Memory B cell (primary cell): Measurements from ENCODE around the gene BMS1.

Experiments
- ATAC-seq: fragments of 150-1000 bp; cut with Tn5 transposase; 2 replicates; pipeline ENCODE4 v1.10.0; 2021; ENCODE audit warnings: low read depth, mild to moderate bottlenecking, moderate library complexity
- DNase-seq, 2 donors: peaks; one replicate each; pipeline ENCODE4 v3.0.0; 2022; ENCODE audit warnings: low spot score in 2 of 2
- H3K27ac Mint-ChIP-seq: one replicate; pipeline ENCODE4 v1.8.0; 2022; ENCODE audit warnings: mild to moderate bottlenecking, moderate library complexity, mixed read lengths
- H3K27me3 Mint-ChIP-seq: one replicate; pipeline ENCODE4 v1.8.0; 2022; ENCODE audit warnings: mixed read lengths
- H3K36me3 Mint-ChIP-seq: one replicate; pipeline ENCODE4 v1.8.0; 2022; ENCODE audit warnings: mild to moderate bottlenecking, mixed read lengths
- H3K4me1 Mint-ChIP-seq: one replicate; pipeline ENCODE4 v1.8.0; 2022; ENCODE audit warnings: mixed read lengths
- H3K4me3 Mint-ChIP-seq: one replicate; pipeline ENCODE4 v1.8.0; 2022; ENCODE audit warnings: mild to moderate bottlenecking, moderate library complexity, mixed read lengths
- H3K9me3 Mint-ChIP-seq: one replicate; pipeline ENCODE4 v1.8.0; 2022; ENCODE audit warnings: mixed read lengths

Gene BMS1

DNA sequence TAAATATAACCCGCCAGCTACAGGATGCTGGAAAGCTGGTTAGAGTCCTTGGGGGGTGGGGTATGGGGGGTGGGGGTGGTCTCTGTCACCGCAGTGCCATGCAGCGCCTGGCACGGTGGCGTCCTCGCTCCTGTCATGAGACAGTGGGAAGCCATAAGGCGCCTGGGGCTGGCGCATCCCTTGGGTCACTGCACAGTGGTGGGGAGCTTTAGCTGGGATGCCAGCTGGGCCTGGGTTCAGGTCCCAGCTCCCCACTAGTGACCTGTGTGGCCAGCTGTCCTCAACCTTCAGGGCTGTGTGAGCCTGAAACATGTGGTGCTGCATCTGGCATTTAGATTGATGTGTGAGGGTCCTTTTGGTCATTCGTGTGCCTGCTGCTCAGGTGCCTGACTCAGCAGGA lies 93.9 kb downstream of the BMS1 start:
- peaks cover 3% of the 10 kb centered on the region for H3K9me3 Mint-ChIP-seq
- ATAC-seq: no peak
- H3K27ac Mint-ChIP-seq: no peak overlapping the region
- no peak for DNase-seq
- H3K4me3 Mint-ChIP-seq: no peak overlapping the region
- no peaks in the 10 kb centered on the region for H3K4me1 Mint-ChIP-seq
- peaks cover 6% of the 10 kb centered on the region for H3K27me3 Mint-ChIP-seq
- no peaks in the 10 kb centered on the region for H3K36me3 Mint-ChIP-seq

DNA sequence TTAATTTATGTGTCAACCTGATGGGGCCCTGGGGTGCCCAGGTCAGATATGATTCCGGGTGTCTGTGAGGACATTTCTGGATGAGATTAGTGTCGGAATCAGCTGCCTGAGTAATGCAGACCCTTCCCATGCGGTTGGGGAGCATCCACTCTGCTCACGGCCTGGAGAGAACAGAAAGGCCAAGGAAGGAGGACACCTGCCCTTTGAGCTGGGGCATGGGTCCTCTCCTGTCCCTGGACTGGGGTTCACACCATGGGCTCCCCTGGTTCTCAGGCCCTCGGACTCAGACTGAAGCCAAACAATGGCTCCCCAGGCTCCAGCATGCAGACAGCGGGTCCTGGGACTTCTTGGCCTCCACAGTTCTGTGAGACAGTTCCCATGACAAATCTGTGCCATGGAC lies 94.3 kb downstream of the BMS1 start:
- no peaks in the 10 kb centered on the region for H3K36me3 Mint-ChIP-seq
- ATAC-seq: no peak
- no peak overlapping the region for H3K27ac Mint-ChIP-seq
- no peak for DNase-seq
- H3K4me1 Mint-ChIP-seq: no peaks in the 10 kb centered on the region
- H3K27me3 Mint-ChIP-seq: peaks cover 6% of the 10 kb centered on the region
- H3K4me3 Mint-ChIP-seq: no peak overlapping the region
- H3K9me3 Mint-ChIP-seq: peaks cover 4% of the 10 kb centered on the region

DNA sequence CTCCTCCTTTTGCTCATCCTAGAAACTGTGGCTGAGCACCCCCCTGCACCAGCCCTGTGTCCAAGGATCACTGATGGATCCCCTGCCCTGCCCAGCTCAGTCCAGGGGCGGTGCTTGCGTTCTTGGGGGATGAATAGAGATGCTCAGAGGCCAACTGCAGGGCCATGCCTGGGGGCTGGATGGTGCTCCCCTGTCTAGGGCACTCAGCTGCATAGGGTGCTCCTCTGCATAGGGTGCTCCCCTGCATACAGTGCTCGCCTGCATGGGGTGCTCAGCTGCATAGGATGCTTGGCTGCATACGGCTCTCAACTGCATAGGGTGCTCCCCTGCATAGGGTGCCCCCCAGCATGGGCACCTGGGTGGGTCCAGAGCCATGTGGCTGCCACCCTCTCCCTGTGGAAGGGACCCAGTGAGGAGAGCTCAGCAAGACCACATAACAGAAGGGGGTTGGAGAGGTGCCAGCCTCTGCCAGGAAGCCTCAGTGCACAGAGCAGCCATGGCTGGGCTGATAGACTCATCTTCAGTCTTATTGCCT lies 95.0 kb downstream of the BMS1 start:
- no peak overlapping the region for H3K27ac Mint-ChIP-seq
- no peak for ATAC-seq
- DNase-seq: no peak
- no peak overlapping the region for H3K4me3 Mint-ChIP-seq
- H3K9me3 Mint-ChIP-seq: peaks cover 9% of the 10 kb centered on the region
- no peaks in the 10 kb centered on the region for H3K36me3 Mint-ChIP-seq
- H3K27me3 Mint-ChIP-seq: peaks cover 4% of the 10 kb centered on the region
- no peaks in the 10 kb centered on the region for H3K4me1 Mint-ChIP-seq

DNA sequence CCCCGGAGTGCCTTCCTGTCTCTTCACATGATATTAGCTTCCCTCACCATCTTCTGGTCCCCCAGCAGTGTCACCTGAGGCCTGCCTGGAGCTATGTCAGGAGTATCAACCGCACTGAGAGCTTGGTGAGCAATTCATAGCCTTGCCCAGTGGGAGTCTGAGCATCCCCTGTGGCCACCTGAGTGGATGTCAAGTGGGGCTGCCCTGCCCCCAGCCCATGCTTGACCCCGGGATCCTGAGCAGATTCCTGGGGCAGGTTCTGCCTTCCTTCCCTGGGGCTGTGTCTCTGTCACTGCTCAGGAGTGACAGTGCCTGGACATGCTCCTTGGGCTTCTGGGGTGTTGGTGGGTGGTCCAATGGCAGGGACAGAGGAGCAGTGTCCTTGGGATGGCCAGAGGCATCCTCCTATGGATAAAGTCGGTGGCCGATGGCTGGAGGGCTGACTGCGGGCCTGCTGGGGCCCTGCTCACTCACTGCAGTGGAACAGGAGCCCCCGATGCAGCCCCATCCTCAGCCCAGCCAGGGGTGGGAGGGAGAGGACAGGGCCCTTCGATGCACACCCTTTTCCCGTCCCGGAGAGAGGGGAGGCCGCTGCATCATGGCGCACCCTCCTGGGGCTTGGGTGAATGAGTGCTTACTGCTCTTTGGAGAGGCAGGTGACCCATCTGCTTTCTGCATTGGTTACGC lies 95.7 kb downstream of the BMS1 start:
- Mint-ChIP-seq H3K27ac (no peak overlapping the region), H3K27me3 (peaks cover 4% of the 10 kb centered on the region), H3K4me1 (no peaks in the 10 kb centered on the region), H3K4me3 (no peak overlapping the region), H3K9me3 (peaks cover 10% of the 10 kb centered on the region), H3K36me3 (no peaks in the 10 kb centered on the region)
- DNase-seq (no peak), ATAC-seq (no peak)

DNA sequence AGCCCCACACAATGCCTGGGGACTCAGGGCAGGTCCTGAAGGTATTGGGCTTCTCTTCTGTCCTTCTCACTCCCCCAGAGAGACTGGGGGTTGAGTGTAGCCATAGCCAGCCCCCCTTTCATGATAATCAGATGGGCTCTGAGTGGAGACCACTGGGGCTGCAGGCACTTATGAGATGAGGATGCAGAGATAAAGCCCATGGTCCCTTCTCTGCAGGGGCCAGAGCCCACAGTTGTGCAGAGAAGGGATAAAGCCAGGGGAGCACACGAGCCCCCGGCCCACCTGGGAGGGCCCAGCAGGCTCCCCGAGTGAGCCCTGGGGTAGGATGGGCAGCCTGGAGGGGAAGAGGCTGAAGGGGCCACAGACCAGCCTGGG lies 96.2 kb downstream of the BMS1 start:
- ATAC-seq: no peak
- Mint-ChIP-seq H3K36me3 (no peaks in the 10 kb centered on the region), H3K4me3 (no peak overlapping the region), H3K4me1 (no peaks in the 10 kb centered on the region), H3K27ac (no peak overlapping the region), H3K9me3 (peaks cover 12% of the 10 kb centered on the region), H3K27me3 (peaks cover 4% of the 10 kb centered on the region)
- DNase-seq: no peak

DNA sequence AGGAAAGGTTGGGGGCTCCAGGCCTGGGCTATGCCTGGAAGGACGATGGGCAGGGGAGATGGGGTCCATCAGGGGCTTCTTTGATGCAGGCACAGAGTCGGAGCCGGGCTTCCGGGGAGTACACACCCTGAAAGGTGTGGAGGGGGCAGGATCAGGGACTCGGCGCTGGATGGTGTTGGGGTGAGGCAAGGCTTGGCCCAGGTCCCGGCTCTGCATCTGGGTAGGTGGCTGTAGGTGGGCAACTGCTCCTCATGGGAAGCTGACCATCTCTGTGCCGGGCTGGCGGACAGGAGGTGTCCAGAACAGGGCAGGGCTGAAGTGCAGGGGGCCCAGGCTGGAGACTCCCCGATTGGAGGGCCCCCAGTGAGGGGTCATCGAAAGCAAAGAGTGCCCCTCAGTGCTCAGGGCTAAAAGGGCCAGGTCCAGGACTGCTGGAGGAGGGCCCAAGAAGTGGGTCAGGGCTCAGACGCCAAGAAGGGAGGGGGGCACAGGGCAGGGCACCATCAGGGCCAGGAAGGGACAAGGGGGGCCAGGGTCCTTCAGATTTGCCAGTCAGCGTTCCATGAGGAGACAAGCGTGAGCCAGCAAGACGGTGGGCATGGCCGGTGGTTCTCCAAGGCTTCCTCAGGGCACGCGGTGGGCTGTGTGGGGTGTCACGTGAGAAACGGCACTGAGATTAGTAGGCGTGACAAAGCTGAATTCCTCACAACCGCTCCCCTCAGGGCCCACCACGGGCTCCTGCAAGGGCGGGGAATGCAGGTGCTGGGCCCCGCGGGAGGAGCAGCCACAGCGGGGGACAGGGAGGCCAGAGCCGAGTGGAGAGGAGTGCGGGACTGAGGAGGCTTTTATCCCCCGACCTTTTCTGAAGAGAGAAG lies 97.0 kb downstream of the BMS1 start:
- Mint-ChIP-seq H3K4me3 (no peak overlapping the region), H3K27me3 (peaks cover 4% of the 10 kb centered on the region), H3K4me1 (no peaks in the 10 kb centered on the region), H3K9me3 (peaks cover 13% of the 10 kb centered on the region), H3K36me3 (no peaks in the 10 kb centered on the region), H3K27ac (no peak overlapping the region)
- ATAC-seq (no peak), DNase-seq (no peak)

DNA sequence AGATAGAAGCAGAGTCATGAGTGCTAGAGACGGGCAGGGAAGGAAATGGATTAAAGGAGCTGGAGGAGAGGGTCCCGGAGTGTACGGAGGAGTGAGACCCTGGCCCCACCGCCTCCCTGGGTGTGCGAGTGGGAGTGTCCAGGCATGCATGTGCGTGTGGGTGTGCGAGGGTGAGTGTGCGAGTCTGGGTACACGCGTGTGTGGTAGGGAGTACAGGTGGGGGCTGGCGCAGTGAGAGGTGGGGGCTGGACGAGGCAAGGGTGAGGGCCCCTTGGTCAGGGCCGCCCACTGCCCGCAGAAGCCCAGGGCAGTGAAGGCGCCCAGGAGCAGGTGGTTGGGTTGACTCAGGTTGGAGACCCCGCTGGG lies 97.6 kb downstream of the BMS1 start:
- Mint-ChIP-seq H3K4me3 (no peak overlapping the region), H3K4me1 (no peaks in the 10 kb centered on the region), H3K36me3 (no peaks in the 10 kb centered on the region)

DNA sequence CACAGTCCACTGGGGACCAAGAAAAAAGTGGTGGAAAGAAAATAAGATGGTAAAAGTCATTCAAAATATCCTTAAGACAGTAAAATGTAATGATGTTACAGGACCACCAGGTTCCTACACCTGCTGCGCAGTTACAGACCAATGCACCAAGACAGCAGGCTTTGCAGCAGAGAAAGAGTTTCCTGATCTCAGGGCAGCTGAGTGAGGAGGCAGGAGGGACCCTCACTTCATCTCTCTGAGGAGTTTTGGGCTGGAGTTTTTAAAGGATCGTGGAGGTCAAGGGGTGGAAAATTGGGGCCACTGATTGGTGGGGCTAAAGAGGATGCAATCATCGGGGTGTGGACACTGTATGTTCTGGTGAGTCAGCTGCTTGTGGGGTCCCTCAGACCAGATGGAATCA lies 100.0 kb downstream of the BMS1 start:
- Mint-ChIP-seq H3K9me3 (peaks cover 13% of the 10 kb centered on the region), H3K4me1 (no peaks in the 10 kb centered on the region), H3K36me3 (no peaks in the 10 kb centered on the region), H3K27ac (no peak overlapping the region), H3K27me3 (peaks cover 2% of the 10 kb centered on the region), H3K4me3 (no peak overlapping the region)
- ATAC-seq: no peak
- no peak for DNase-seq

More for the DNA sequence above, 97.6 kb downstream of the BMS1 start:
- DNase-seq (no peak), ATAC-seq (no peak)
- no peak overlapping the region for H3K27ac Mint-ChIP-seq
- H3K9me3 Mint-ChIP-seq: peaks cover 13% of the 10 kb centered on the region
- peaks cover 4% of the 10 kb centered on the region for H3K27me3 Mint-ChIP-seq
